ENCODE data around the gene REM2. TPM values are rescaled to one million over a fixed set of nuclear protein-coding genes. Genes with fewer than 3 reads are reported as not detected.

The REM2 gene
- total RNA-seq, 1 experiment from 2014 or later, result 0.26 TPM

- BruUV-seq (replicated peaks), result no TSS peak
- H3K27ac Mint-ChIP-seq (ENCODE audit: low read depth, unreplicated experiment), result no peak within 1 kb of the TSS
- no peak for TF ChIP-seq CTCF (IDR thresholded peaks at IDR 0.05; ENCODE audit: unreplicated experiment)
- peaks cover 15% of the 10 kb centered on the region for H3K4me1 Mint-ChIP-seq (ENCODE audit: insufficient read depth, unreplicated experiment)
- intact Hi-C loops (cut with micrococcal nuclease), result loop anchor here (1.0 to 2.0 kb wide), 3 partner anchors 28 to 129 kb away; partner anchors contain the start of gene HAUS4
- no peaks in the 10 kb centered on the region for H3K9me3 Mint-ChIP-seq (ENCODE audit: unreplicated experiment)
- peak; percentile 99 for DNase-seq (ENCODE audit: unreplicated experiment)
- H3K4me3 Mint-ChIP-seq (ENCODE audit: unreplicated experiment), result no peak within 1 kb of the TSS
- POLR2A ChIA-PET, result interaction anchor here (0.6 to 5.8 kb wide), 36 partner anchors 11 to 388 kb away, joined by 3 to 90 read pairs (median 6); partner anchors contain the start of genes ACIN1, AJUBA, C14orf119 and CDH24
- H3K36me3 Mint-ChIP-seq (ENCODE audit: insufficient read depth, unreplicated experiment), result peaks cover 37% of the 10 kb centered on the region
- H3K27me3 Mint-ChIP-seq (ENCODE audit: insufficient read depth, unreplicated experiment), result no peaks in the 10 kb centered on the region
- CTCF ChIA-PET, result interaction anchor here (0.5 to 3.5 kb wide), 34 partner anchors 10 to 630 kb away, joined by 3 to 25 read pairs (median 4); partner anchors contain the start of genes AJUBA, HAUS4 and RBM23
Measured at GRCh38 chr14:22929104-22929960, 46.3 kb downstream of the REM2 start, which contains the start of gene PRMT5. Gene PRMT5 (minus strand): TSS chr14:22929376. CDS start chr14:22929361, 15 bp downstream.

GRCh38 chr14:22929961-22930364 lies 46.9 kb downstream of the REM2 start:
- H3K27me3 Mint-ChIP-seq (ENCODE audit: insufficient read depth, unreplicated experiment), result no peaks in the 10 kb centered on the region
- CTCF ChIA-PET, result interaction anchor here (0.6 to 3.5 kb wide), 35 partner anchors 9 to 629 kb away, joined by 3 to 25 read pairs (median 4); partner anchors contain the start of genes AJUBA, HAUS4 and RBM23
- H3K9me3 Mint-ChIP-seq (ENCODE audit: unreplicated experiment), result no peaks in the 10 kb centered on the region
- POLR2A ChIA-PET, result interaction anchor here (0.6 to 5.8 kb wide), 32 partner anchors 11 to 341 kb away, joined by 3 to 90 read pairs (median 6); partner anchors contain the start of genes ACIN1, AJUBA, C14orf119 and CDH24
- peaks cover 30% of the 10 kb centered on the region for H3K36me3 Mint-ChIP-seq (ENCODE audit: insufficient read depth, unreplicated experiment)
- H3K27ac Mint-ChIP-seq (ENCODE audit: low read depth, unreplicated experiment), result no peak overlapping the region
- no peak for DNase-seq (ENCODE audit: unreplicated experiment)
- H3K4me1 Mint-ChIP-seq (ENCODE audit: insufficient read depth, unreplicated experiment), result peaks cover 15% of the 10 kb centered on the region
- no peak overlapping the region for H3K4me3 Mint-ChIP-seq (ENCODE audit: unreplicated experiment)
- no peak for TF ChIP-seq CTCF (IDR thresholded peaks at IDR 0.05; ENCODE audit: unreplicated experiment)
- intact Hi-C loops (cut with micrococcal nuclease), result loop anchor here (1.0 to 2.0 kb wide), 4 partner anchors 27 to 129 kb away; partner anchors contain the start of gene HAUS4
- no TSS peak for BruUV-seq (replicated peaks)

- BruUV-seq (replicated peaks), result no TSS peak
- Mint-ChIP-seq H3K27me3 (ENCODE audit: insufficient read depth, unreplicated experiment) (no peaks in the 10 kb centered on the region), H3K4me3 (ENCODE audit: unreplicated experiment) (no peak overlapping the region), H3K27ac (ENCODE audit: low read depth, unreplicated experiment) (no peak overlapping the region), H3K4me1 (ENCODE audit: insufficient read depth, unreplicated experiment) (peaks cover 2% of the 10 kb centered on the region), H3K9me3 (ENCODE audit: unreplicated experiment) (no peaks in the 10 kb centered on the region), H3K36me3 (ENCODE audit: insufficient read depth, unreplicated experiment) (peaks cover 8% of the 10 kb centered on the region)
- CTCF ChIA-PET, result interaction anchor here (0.6 to 3.5 kb wide), 6 partner anchors 18 to 136 kb away, joined by 3 to 21 read pairs (median 4); no protein-coding TSS in a partner anchor
- TF ChIP-seq CTCF (IDR thresholded peaks at IDR 0.05; ENCODE audit: unreplicated experiment), result no peak
- DNase-seq (ENCODE audit: unreplicated experiment), result no peak
- intact Hi-C loops (cut with micrococcal nuclease), result no loop called here
- POLR2A ChIA-PET, result interaction anchor here (5.8 kb wide), 1 partner anchor 24 kb away, joined by 79 read pairs; the partner anchor contains the start of gene HAUS4
Measured at GRCh38 chr14:22932146-22932545, 49.1 kb downstream of the REM2 start.

GRCh38 chr14:22935156-22935555 lies 52.1 kb downstream of the REM2 start:
- no peak for TF ChIP-seq CTCF (IDR thresholded peaks at IDR 0.05; ENCODE audit: unreplicated experiment)
- no TSS peak for BruUV-seq (replicated peaks)
- no peaks in the 10 kb centered on the region for H3K27me3 Mint-ChIP-seq (ENCODE audit: insufficient read depth, unreplicated experiment)

More at GRCh38 chr14:22935156-22935555, 52.1 kb downstream of the REM2 start:
- DNase-seq (ENCODE audit: unreplicated experiment), result no peak
- Mint-ChIP-seq H3K27ac (ENCODE audit: low read depth, unreplicated experiment) (no peak overlapping the region), H3K9me3 (ENCODE audit: unreplicated experiment) (no peaks in the 10 kb centered on the region), H3K4me3 (ENCODE audit: unreplicated experiment) (no peak overlapping the region), H3K36me3 (ENCODE audit: insufficient read depth, unreplicated experiment) (peaks cover 8% of the 10 kb centered on the region), H3K4me1 (ENCODE audit: insufficient read depth, unreplicated experiment) (no peaks in the 10 kb centered on the region)
- CTCF ChIA-PET, result interaction anchor here (0.9 to 2.1 kb wide), 13 partner anchors 9 to 142 kb away, joined by 3 to 8 read pairs (median 3); partner anchors contain the start of gene HAUS4
- POLR2A ChIA-PET, result interaction anchor here (0.6 to 1.6 kb wide), 4 partner anchors 20 to 137 kb away, joined by 3 to 6 read pairs (median 3); partner anchors contain the start of gene HAUS4
- intact Hi-C loops (cut with micrococcal nuclease), result no loop called here
